Activated CD4-positive, alpha-beta T cell treated with anti-CD3 and anti-CD28 coated beads for 1 hour (primary cell): Measurements from ENCODE around the gene SGMS1.

Experiments
- DNase-seq: peaks from one replicate; pipeline ENCODE4 v3.0.0-alpha.2; 2020

The SGMS1 gene

DNA sequence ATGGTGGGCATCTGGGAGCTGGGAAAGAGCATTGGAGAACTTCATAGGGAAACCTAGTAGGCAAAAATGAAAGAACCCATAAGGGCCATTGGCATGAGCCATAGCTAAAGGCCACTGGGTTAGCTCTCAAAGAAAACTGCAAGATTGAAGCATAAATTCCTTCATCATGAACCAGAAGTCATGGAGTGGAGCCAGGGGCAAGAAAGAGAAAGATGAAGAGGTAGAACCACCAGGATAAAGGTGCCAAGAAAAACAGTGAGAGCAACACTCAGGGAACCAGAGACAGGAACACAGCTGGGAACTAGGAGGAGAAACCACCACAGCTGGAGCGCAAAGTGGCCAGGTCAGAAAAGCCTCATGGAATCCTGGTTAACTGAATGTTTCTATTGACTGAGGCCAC, 11.5 kb upstream of the SGMS1 start:
- no peak for DNase-seq

DNA sequence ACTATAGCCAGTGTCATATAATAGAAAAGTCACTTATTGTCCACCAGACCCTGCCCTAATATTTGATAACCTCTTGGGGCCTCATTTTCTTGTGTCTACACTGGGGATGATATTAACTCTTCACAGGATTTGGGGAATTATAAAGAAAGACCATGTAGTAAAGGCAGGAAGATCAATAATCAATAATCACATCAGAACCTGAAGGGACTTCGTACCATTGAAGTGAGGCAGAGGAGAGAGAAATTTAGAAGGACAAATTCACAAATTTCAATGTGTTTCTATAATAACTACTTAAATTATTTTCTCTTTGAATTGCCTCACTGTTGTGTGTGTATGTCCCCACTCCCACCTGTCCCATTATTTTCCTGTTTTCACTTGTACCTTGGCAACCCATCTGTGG, 10.7 kb upstream of the SGMS1 start:
- DNase-seq = no peak

DNA sequence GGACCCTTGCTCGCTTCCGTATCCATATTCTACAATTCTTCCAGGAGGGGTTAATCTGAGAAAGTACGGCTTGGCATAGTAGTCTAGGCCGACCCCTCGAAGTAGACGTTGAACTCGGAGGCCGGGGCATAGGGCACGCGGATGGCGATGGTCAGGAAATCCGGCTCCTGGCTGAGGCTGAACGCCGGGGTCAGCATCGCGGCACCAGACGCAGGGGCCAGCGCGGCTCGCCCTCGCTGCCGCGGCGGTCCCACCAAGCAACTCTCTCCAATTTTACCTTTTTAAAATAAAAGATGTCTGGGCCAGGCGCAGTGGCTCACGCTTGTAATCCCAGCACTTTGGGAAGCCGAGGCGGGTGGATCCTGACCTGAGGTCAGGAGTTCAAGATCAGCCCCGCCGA, 7.3 kb upstream of the SGMS1 start:
- no peak for DNase-seq

DNA sequence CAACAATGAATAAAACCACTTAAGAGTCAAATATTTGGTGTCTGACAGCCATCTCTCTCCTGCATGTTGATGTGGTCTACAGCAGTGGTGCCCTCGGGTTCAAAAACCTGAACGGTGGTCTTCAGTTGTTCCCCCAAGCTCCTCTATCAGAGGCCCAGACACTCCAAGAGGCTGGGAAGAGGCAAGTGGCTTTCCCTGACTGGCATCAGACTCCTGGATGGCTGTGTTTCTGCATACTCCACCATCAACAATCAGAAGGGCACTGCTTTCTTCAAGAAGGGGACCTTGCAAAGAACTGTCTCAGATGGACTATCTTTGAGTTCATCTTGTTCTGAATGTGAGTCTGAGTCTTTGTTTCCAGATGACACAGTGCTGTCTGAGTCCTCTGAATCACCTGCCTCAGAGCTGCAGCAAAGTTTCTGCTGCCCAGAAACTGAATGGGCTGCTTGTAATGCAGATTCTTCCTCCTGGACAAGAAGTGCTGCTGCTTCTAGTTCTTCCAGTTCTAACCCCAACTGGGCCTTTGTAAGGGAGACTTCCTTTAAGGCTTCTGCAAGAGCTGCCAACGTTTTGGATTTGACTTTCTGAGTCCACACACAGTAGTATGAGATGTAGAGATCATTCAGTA, 5.9 kb upstream of the SGMS1 start:
- no peak for DNase-seq

DNA sequence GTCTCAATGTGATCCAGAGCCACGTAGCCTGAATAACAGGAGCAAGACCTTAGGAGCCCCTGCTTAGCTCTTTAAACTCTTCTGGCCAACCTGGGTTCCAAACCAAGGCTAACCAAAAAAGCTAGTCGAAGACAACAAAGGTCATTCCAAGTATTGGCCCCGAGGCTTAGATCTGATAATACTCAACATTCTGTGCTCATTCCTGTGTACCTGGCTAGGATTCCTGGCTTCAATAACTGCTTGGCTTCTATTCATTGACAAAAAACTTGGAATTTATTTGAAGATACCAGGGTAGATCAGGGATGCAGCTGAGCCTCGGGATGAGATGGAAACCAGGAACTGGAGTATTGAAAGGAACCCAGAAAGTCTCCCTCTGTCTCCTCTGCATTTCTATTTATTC, 4.1 kb upstream of the SGMS1 start:
- no peak for DNase-seq

DNA sequence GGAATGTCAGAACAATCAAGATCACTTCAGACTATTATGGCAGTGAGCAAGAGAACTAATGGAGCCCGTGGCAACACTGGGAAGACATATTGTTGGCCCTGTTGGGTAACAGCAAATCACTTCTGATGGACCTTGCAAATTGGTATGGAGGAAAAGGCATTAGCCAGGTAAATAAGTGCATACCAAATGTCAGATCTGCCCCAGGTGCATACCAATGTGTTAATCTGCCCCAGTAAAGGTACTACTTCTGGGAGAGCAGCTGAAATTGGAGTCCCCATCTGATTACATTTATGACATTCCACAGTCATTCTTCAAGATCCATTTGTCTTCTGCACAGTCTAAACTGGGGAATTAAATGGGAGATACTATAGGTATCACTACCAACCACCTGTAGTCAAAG, 3.7 kb upstream of the SGMS1 start:
- DNase-seq = no peak

DNA sequence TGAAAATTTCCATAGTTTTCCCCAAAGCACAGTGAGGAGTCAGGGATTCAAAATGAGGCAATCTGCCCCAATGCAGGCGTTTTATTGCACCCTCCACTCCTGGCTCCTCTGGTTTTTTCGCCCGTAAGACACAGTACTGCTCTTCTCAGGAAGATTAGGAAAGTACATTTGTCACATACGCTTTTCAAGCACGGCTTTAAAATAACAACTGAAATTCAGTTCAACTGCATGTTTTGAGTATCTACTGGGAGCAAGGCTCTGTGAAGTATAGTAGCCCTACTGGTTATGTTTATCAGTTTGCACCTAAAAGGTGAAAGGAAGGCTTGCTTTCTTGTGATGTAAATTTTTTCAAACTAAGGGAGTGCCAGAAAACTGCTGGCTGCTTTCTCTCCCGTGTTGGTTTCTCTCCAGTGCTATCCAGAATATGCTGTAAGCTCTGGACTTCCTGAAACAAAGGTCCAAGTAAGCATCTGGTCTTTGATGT, 1.9 kb upstream of the SGMS1 start:
- DNase-seq = no peak

DNA sequence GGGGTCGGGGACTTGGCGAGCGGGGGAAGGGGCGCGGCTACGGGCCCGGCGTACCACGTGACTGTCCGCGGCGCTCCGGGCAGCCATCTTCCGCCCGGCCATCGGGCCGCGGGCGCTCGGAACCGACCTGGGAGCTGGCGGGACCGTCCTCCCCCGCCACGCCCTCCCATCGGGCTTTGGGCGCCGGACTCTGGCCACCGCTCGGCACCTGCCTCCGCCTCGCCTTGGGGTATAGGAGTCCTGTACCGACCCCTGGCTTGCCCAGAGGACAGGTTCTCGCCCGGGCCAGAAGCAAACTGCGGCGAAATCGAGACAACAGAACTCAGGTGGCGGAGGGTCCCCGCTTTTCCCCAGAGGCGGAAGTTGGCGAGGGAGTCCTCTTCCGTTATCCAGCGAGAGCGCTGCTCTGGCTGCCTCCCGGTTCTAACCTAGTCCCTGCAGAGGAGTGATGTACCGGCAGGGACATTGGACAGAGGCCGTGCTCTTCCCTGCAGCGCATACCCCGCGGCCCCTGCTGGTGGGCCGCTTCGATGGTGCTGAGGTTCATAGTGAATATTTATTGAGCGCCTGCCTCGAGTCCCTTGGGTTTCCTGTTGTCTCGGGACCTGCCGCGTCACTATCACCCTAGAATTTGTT, 1.2 kb upstream of the SGMS1 start:
- DNase-seq = peak; percentile 43

DNA sequence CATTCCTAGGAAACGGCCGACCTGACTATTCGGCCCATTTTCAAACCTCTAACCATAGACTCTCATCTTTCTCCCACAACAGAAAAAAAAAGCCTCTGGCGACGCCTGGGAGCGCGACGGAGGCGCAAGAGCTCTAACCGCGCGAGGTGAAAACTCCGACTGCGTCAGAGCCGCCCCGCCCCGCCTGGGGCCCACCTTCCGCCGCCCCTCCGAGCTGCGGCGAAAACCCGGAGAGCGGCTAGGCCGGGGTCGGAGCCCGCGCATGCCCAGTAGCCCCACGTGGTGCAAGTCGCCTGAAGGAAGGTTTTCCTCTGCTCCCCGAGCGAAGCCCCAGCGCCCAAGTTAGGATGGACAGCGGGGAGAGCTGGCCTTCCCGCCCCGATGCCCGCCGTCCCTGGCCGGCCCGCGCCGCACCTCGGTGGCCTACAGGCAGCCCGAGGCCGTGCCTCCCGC, 683 bp upstream of the SGMS1 start:
- DNase-seq = peak; percentile 93

DNA sequence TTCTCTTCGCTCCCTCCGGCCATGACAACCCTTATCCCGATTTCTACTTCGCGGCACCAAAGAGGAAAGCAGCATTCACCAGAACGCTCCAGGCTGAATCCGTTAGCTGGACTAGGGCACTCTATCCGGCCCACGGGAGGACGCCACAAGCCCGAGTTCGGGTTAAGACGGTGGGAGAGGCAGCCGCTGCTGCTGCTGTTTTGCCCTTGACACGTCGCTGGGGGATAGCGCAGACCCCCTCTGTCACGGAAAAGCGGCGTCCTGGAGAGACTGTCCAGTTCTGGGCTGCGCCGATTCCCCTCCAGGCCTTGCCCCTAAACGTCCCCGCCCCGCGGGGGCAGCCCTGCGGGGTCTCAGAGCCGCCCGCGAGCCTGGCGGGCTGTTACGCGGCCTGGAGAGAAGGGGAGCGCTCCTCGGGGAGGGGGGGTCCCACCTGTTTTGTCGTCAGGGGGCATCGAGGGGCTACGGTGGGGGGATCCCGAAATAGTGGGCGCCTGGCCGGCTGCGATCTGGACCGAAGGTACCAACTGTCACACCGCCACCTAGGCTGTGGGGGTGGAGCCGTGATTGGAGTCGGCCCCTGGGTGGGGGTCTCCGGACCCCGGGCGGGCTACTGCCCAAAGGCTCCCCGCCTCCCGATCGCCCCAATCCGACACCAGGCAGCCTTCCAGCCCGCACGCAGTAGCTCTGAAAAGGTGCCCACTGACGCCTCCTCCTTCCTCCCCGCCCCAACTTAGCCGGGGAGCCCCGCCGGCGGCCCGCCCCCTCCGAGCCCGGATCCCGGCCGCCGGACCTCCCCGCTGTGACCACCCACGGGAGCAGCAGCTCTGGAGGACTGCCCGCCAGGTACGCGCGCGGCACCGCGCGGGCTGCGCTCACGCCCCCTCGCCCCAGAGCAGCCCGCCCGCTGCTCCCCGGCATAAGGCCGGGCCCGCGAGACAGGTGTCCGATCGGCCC, 772 bp downstream of the SGMS1 start:
- DNase-seq = peak; percentile 24

DNA sequence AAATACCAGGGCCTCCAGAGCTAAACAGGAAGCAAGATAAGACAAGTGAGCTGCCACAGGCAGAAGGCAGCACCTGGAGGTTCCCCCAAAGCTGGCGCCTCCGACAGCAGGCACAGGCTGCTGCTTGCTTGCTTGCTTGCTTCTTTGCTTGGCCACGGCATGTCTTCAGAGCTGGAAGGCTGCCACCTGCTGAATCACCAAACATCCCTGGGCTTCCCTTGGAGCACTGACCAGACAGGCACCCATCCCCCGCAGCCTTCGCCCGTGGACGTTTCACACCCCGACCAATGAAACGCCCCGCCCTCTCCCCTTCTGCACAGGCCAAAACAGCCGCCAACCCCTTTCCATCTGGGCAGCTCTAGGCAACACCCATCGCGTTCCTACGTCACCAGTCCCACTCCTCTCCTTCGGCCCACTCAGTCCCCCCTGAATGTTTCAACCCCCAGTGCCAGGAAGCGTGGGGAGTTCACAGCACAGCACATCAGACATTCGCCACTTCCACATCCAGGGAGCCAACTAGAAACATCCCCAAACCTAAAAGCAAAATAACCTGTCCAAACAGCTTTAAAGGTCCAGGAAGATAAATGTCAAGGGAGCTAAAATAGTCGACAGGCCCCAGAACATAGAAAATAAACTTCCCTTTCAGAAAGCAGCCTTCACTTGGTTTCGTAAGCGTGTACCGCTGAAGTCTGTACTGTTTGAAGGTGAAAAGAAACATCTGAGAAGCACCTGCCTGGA, 1.6 kb downstream of the SGMS1 start:
- DNase-seq = peak; percentile 45

DNA sequence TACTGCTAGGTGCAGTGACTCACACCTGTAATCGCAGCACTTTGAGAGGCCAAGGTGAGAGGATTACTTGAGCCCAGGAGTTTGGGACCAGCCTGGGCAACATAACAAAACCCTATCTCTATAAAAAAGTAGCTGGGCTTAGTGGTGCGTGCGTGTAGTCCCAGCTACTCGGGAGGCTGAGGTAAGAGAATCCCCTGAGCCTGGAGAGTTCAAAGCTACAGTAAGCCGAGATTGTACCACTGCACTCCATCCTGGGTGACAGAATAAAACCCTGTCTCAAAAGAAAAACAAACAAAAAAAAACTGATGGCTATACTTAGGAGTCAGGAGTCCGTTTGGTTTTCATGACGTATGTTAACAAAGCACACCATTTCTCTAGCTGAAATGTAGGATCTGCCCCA, 2.9 kb downstream of the SGMS1 start:
- DNase-seq = no peak

DNA sequence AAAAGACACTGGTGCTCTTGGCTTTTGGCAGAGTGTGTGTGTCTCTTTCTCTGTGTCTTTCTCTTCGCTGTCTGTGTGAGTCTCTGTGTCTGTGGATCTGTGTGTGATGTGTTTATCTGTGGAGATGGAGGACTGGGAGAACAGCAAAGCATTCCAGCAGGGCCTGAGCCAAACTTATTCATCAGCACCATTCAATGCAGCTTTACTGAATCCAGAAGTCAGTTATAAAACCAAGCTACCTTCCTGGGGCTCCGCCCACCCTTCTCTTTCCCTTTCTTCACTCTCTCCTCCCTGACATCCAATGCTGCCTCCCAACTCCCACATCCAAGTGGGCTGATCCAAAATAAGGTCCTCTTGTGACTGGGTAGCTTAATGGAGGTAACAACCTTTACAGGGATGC, 3.9 kb downstream of the SGMS1 start:
- no peak for DNase-seq

DNA sequence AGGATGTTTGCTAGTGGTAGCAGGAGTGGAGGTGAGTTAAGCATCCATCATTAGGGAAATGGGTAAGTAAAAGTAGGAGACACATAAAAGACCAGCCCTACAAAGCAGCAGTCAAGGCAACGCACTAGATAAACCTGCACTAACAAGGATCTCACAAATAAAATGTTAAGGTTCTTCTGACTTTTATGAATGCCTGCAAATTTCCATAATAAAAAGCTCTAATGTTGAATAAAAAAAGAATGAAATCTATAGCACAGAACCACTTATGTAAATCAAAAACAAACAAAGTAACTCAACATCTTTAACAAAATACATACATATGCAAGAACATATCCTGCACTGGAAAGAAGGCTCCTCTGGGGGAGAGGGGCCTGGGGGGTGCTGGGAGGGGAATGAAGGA, 4.6 kb downstream of the SGMS1 start:
- DNase-seq = no peak

DNA sequence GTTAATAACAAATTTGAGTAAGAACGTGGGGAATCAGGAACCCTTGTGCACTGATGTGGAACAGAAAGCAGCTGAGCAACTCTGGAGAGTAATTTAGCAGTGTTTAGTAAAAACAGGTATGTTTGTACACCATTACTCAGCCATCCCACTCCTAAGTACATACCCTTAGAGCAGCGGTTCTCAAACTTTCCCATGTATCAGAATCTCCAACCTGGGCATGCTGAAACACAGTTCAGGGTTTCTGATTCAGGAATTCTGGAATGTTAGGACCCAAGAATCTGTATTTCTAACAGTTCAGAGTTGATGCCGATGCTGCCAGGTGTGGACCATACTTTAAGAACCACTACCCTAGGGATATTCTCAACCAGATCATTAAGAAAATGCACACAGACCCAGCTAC, 5.1 kb downstream of the SGMS1 start:
- DNase-seq = no peak

DNA sequence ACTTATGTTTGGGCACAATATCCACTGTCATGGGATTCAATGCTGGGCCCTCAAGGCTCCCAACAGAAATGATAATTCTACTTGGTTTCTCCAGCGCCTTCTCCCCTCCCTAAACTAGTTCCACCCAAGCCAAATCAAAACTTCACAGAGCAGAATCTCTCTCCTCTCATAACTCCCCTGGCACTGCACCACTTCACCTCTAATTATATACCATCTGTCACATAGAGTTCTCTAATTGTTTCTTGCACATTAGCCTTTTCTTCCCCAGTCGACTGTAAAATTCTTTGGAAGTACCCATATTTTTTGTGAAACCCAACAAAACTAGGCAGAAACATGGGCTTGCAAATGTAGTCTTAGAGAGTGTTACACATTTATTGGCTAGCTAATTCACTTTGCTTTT, 8.1 kb downstream of the SGMS1 start:
- no peak for DNase-seq

DNA sequence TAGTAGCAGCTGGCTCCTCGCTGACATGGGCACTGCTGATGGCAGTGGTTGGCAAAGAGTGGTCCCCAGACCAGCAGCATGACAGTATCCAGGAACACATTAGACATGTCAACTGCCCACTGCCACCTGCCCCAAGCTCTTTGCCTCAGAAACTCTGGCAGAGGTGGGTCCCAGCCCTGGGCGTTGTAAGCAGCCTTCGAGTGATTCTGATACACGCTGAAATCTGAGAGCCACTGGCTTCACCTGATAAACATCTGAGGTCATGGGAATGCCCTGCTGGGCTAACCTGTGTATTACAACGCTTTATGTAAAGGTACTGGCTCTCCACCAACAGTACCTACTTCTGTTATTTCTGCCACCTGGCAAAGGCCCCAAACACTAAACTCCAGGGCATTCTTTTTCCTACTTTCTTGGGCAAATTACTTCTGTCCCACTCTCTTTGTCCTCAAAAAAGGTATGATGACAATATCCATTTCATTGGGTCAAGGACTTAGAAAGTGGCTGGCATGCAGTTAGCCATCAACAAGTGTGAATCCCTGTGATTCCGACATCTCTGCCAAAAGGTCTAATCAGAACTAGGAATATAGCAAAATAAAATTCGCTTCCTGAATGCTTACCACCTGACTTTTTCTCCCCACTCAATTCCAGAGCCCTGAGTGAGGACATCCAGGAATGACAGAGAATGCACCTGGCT, 9.2 kb downstream of the SGMS1 start:
- DNase-seq = no peak

DNA sequence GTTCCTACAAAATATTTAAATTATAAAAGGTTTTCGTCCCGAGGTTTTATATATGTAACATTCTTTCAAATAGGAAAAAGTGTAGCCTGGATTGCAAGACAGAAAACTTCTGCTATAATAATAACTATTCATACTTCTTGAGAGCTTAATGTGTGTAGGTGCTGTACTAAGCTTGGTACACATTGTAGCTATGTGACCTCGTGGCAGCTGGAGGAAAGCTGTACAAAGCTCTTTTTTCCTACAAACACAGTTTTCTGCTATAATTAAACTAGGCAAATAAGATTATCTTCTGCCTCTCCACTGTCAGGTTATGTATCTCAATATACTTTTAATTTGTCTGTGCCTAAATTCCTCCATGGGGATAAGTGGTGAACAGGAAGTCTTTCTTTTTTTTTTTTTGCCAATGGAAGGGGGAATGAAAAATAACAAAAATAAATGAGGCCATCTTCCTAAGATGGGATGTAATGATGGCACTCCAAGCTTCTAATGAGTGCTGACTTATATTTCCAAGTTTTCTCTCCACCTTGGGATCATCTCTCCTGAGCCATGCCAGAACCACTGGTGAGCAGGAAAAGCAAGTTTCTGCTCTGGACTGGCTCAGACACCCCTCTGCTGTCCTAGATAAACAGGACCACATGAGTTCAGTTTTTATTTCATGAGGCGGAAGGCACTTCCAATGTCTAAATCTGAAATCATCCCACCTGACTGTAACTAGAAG, 9.9 kb downstream of the SGMS1 start:
- DNase-seq = no peak

DNA sequence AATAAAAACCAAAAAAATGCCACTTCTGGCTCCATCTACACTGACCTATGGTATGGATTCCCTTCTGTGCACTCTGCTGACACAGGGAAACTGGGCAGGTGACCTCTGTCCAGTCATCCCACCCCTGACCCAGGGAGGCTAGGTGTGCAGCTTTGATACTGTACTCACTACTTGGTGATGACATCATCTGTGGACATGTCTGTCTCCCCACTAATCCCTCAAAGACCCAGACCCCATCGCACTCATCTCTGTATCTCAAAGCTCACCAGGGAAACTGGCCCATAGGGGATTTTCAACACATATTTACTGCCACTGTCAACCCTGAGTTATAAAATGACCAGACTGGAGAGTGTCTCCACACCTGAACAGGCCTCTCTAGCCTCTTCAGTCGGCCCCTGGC, 10.6 kb downstream of the SGMS1 start:
- no peak for DNase-seq

DNA sequence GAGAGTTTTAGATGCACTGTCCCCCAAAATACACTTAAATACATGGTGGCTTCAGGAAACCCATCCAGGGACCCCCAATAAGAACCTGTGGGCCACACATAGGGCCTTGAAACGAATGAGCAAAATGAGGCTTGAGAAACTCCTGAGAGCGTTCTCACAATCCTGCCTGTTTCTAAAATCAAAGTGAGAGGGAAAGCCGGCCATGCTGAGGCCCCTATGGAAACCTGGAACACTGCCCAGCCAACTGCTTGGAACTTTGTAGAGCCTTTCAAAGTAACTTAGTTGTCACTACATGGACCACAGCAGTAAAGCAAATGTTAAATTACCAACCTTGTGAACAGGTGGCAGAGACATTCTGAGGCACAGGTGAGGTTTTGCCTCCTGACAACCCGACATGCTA, 13.4 kb downstream of the SGMS1 start:
- DNase-seq = no peak

DNA sequence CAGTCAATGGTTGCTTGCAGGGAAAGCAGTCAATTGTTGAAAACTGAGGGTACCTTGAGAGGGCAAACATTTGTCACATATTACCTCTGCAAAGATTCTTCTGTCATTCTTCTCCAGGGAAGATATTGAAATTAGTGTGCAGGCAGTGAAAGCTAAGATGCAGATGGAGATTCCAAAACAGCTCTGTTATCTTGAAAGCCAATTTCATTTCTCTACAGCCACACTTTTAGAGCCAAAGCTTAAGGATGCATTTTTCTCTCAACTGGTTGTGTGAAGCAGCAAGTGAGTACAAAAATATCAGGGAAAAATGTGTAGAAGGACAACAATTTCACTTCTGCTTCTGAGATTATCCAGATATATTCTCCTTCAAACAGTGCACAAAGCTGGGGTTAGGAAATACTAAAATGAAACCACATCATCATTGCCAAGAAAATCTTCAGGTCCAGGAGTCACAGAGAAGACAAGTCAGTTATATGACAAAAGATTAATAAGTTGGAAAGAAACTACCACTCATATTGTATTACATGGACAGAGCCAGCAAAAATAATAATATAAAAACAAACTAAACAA, 16.3 kb downstream of the SGMS1 start:
- no peak for DNase-seq

DNA sequence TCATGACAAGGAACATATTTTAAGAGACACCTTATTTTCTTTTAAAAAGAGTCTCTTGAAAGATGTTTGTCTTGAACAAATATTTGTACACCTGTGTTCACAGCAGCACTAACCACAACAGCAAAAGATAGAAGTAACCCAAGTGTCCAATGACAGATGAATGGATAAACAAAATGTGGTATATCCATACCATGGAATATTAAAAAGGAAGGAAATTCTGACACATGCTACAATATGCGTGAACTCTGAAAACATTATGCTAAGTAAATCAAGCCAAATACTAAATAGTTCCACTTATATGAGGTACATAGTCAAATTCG, 17.8 kb downstream of the SGMS1 start:
- DNase-seq = no peak
